ENCODE data around the gene RNFT2.

DNA sequence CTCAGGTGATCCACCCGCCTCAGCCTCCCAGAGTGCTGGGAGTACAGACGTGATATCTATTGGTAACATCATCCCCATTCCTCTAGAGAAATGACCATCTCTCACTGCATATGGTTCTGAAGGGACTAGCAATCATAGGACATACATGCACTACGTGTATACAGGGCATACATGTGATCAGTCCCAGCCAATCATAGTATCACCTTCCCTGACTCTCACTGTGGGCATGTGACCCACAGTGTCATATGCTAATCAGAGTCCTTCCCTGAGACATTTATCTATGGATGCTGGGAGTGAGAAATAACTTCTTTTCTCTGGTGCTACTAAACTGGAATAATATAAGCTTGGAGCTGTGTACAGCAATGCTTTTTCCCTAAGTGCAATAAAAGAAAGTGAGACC is 160.6 kb downstream of the RNFT2 start:
- TF ChIP-seq POLR2AphosphoS5 (IDR thresholded peaks at IDR 0.05; ENCODE audit: insufficient read depth in 1 of 2, low read depth in 1 of 2) (no peak), POLR2A (IDR thresholded peaks at IDR 0.05) (no peak)
- TF ChIP-seq, protein P1, sequence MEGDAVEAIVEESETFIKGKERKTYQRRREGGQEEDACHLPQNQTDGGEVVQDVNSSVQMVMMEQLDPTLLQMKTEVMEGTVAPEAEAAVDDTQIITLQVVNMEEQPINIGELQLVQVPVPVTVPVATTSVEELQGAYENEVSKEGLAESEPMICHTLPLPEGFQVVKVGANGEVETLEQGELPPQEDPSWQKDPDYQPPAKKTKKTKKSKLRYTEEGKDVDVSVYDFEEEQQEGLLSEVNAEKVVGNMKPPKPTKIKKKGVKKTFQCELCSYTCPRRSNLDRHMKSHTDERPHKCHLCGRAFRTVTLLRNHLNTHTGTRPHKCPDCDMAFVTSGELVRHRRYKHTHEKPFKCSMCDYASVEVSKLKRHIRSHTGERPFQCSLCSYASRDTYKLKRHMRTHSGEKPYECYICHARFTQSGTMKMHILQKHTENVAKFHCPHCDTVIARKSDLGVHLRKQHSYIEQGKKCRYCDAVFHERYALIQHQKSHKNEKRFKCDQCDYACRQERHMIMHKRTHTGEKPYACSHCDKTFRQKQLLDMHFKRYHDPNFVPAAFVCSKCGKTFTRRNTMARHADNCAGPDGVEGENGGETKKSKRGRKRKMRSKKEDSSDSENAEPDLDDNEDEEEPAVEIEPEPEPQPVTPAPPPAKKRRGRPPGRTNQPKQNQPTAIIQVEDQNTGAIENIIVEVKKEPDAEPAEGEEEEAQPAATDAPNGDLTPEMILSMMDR (IDR thresholded peaks at IDR 0.05): no peak
